WTC11 (cell line): ENCODE data around the gene FHL1.

ENCODE experiments used
- FOXK1 ChIP-seq: sonication (generic); formaldehyde crosslinking; IDR thresholded peaks from 2 replicates; pipeline ENCODE4 v1.8.0; 2022; ENCODE audit warnings: mild to moderate bottlenecking, moderate library complexity, missing genetic modification reagents
- KAT7 ChIP-seq: sonication (generic); formaldehyde crosslinking; IDR thresholded peaks from 2 replicates; pipeline ENCODE4 v1.8.1; 2023; ENCODE audit warnings: missing genetic modification reagents, mild to moderate bottlenecking, borderline replicate concordance
- PRRX2 ChIP-seq: fragments of 250-450 bp; sonication (Bioruptor Pico); IDR thresholded peaks from 2 replicates; pipeline ENCODE4 v1.8.0; 2021; ENCODE audit warnings: mild to moderate bottlenecking
- ZNF232 ChIP-seq: sonication (generic); formaldehyde crosslinking; IDR thresholded peaks from 2 replicates; pipeline ENCODE4 v1.8.0; 2022; ENCODE audit warnings: mild to moderate bottlenecking, missing genetic modification reagents
- TF ChIP-seq, protein P1 (sequence below): fragments of 200-600 bp; IDR thresholded peaks from 2 replicates; pipeline ENCODE4 v1.8.0; 2022; ENCODE audit warnings: antibody characterized with exemption
- TF ChIP-seq, protein P2 (sequence below): sonication (generic); formaldehyde crosslinking; IDR thresholded peaks from 2 replicates; pipeline ENCODE4 v1.8.1; 2023; ENCODE audit warnings: mild to moderate bottlenecking, missing genetic modification reagents, moderate library complexity
- TF ChIP-seq, protein P3 (sequence below): sonication (generic); formaldehyde crosslinking; IDR thresholded peaks from 2 replicates; pipeline ENCODE4 v1.8.0; 2022; ENCODE audit warnings: mild to moderate bottlenecking, missing genetic modification reagents
- TF ChIP-seq, protein P4 (sequence below): sonication (generic); formaldehyde crosslinking; IDR thresholded peaks from 2 replicates; pipeline ENCODE4 v1.8.1; 2022; ENCODE audit warnings: low read depth, missing genetic modification reagents, borderline replicate concordance

DNA sequence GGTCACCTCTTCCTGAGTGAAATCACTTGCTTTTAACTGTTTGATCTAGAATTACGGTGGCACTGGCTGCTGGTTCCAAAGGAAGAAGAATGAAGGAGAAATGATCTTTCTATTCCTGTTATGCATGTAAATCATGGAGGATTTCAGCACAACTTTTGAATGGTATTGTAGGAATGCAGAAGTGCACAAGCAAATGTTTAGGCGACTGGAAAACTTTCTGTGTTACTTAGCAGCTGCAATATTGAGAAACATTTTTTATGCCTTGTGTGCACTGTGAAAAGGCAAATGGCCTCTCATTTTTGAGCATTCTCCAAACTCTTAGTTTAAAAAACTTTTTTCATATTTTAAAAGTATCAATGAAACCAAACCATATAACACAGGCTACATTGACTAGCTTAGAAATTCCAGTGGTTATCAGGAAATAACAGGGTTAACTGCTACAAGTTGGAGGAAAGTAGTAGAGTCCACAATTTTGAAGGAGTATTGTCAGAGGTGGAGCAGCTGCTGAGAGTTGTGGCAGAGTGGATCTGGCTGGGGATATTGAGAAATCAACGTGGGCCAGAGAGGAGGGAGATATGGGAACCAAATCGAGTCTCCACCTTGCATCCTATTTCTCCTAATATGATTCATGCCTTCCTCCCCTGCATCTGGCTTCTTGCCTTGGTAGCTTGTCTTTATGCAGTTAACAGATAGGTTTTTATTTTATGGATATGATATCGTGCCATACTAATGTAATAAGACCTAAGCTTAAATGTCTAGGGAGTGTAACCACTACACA is 32.0 kb upstream of the FHL1 start:
- no peak for TF ChIP-seq KAT7 (CRISPR knock-in tag)
- TF ChIP-seq, protein P1, sequence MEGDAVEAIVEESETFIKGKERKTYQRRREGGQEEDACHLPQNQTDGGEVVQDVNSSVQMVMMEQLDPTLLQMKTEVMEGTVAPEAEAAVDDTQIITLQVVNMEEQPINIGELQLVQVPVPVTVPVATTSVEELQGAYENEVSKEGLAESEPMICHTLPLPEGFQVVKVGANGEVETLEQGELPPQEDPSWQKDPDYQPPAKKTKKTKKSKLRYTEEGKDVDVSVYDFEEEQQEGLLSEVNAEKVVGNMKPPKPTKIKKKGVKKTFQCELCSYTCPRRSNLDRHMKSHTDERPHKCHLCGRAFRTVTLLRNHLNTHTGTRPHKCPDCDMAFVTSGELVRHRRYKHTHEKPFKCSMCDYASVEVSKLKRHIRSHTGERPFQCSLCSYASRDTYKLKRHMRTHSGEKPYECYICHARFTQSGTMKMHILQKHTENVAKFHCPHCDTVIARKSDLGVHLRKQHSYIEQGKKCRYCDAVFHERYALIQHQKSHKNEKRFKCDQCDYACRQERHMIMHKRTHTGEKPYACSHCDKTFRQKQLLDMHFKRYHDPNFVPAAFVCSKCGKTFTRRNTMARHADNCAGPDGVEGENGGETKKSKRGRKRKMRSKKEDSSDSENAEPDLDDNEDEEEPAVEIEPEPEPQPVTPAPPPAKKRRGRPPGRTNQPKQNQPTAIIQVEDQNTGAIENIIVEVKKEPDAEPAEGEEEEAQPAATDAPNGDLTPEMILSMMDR = no peak
- no peak for TF ChIP-seq PRRX2
- no peak for TF ChIP-seq ZNF232 (CRISPR knock-in tag)
- TF ChIP-seq FOXK1 = no peak
- TF ChIP-seq, protein P2, sequence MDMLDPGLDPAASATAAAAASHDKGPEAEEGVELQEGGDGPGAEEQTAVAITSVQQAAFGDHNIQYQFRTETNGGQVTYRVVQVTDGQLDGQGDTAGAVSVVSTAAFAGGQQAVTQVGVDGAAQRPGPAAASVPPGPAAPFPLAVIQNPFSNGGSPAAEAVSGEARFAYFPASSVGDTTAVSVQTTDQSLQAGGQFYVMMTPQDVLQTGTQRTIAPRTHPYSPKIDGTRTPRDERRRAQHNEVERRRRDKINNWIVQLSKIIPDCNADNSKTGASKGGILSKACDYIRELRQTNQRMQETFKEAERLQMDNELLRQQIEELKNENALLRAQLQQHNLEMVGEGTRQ = no peak
- TF ChIP-seq, protein P3, sequence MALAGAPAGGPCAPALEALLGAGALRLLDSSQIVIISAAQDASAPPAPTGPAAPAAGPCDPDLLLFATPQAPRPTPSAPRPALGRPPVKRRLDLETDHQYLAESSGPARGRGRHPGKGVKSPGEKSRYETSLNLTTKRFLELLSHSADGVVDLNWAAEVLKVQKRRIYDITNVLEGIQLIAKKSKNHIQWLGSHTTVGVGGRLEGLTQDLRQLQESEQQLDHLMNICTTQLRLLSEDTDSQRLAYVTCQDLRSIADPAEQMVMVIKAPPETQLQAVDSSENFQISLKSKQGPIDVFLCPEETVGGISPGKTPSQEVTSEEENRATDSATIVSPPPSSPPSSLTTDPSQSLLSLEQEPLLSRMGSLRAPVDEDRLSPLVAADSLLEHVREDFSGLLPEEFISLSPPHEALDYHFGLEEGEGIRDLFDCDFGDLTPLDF (CRISPR knock-in tag) = no peak
- TF ChIP-seq, protein P4, sequence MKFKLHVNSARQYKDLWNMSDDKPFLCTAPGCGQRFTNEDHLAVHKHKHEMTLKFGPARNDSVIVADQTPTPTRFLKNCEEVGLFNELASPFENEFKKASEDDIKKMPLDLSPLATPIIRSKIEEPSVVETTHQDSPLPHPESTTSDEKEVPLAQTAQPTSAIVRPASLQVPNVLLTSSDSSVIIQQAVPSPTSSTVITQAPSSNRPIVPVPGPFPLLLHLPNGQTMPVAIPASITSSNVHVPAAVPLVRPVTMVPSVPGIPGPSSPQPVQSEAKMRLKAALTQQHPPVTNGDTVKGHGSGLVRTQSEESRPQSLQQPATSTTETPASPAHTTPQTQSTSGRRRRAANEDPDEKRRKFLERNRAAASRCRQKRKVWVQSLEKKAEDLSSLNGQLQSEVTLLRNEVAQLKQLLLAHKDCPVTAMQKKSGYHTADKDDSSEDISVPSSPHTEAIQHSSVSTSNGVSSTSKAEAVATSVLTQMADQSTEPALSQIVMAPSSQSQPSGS = no peak
